Activated CD8-positive, alpha-beta memory T cell treated with anti-CD3 and anti-CD28 coated beads, Interleukin-2, amount 50 U/mL, for 1 hour (primary cell): ENCODE results near the gene AFDN.

Source experiments
- DNase-seq: peaks from one replicate; pipeline ENCODE4 v3.0.0-alpha.2; 2020; ENCODE audit errors: extremely low read depth

AFDN gene

GRCh38 chr6:167977717-167978467 lies 151.2 kb downstream of the AFDN start:
- no peak for DNase-seq

- no peak for DNase-seq
Observed at GRCh38 chr6:167978607-167979006, 151.9 kb downstream of the AFDN start.

- DNase-seq: no peak
Observed at GRCh38 chr6:167979436-167980139, 152.9 kb downstream of the AFDN start.

GRCh38 chr6:167980911-167981580 lies 154.3 kb downstream of the AFDN start:
- DNase-seq: no peak

- DNase-seq: no peak
Observed at GRCh38 chr6:167981916-167982462, 155.3 kb downstream of the AFDN start.

- DNase-seq: no peak
Observed at GRCh38 chr6:167984144-167984719, 157.5 kb downstream of the AFDN start.

GRCh38 chr6:167984876-167985604 lies 158.3 kb downstream of the AFDN start:
- DNase-seq: no peak

GRCh38 chr6:167985911-167986595 lies 159.3 kb downstream of the AFDN start:
- no peak for DNase-seq

- no peak for DNase-seq
Observed at GRCh38 chr6:167987396-167988153, 160.9 kb downstream of the AFDN start.

GRCh38 chr6:167988154-167988495 lies 161.4 kb downstream of the AFDN start:
- DNase-seq: no peak

GRCh38 chr6:167988945-167989841 lies 162.5 kb downstream of the AFDN start:
- no peak for DNase-seq

- DNase-seq: no peak
Observed at GRCh38 chr6:167990016-167990945, 163.6 kb downstream of the AFDN start.

- DNase-seq: no peak
Observed at GRCh38 chr6:167993169-167993568, 166.5 kb downstream of the AFDN start.

- DNase-seq: no peak
Observed at GRCh38 chr6:167993831-167994230, 167.1 kb downstream of the AFDN start.

GRCh38 chr6:167995302-167995701 lies 168.6 kb downstream of the AFDN start:
- DNase-seq: no peak

GRCh38 chr6:167995731-167996151 lies 169.0 kb downstream of the AFDN start:
- DNase-seq: no peak

GRCh38 chr6:167996424-167997199 lies 169.9 kb downstream of the AFDN start:
- DNase-seq: no peak
